ENCODE measurements around the gene TNRC6C. TPM values are rescaled to one million over a fixed set of nuclear protein-coding genes. Genes with fewer than 3 reads are reported as not detected.
"Not testable (repeated sequence)": the region's sequence is repeated elsewhere in the genome, so short reads cannot be mapped to it uniquely, and the experiment has no call there.

TNRC6C gene
- total RNA-seq, 2 experiments from 2014 or later, result 50.7 to 57.3 TPM

- Histone ChIP-seq H3K4me3 (ENCODE audit: low read length) (no peak overlapping the region), H3K4me1 (ENCODE audit: insufficient read depth, low read length) (peaks cover 98% of the 10 kb centered on the region), H3K27ac (ENCODE audit: low read depth in 1 of 2, low read length in 2 of 2) (peak overlapping the region; percentile 47 to 55), H3K27me3 (ENCODE audit: control insufficient read depth in 1 of 2, insufficient read depth in 2 of 2, low read length in 2 of 2) (no peaks in the 10 kb centered on the region), H3K36me3 (ENCODE audit: insufficient read depth, low read length) (peaks cover 85% of the 10 kb centered on the region), H3K9me3 (ENCODE audit: control insufficient read depth in 1 of 2, insufficient read depth in 1 of 2, low read length in 2 of 2) (no peaks in the 10 kb centered on the region)
- Mint-ChIP-seq H3K36me3 (ENCODE audit: low read depth) (peaks cover 82% of the 10 kb centered on the region), H3K27ac (peak overlapping the region; percentile 81), H3K27me3 (no peaks in the 10 kb centered on the region), H3K9me3 (no peaks in the 10 kb centered on the region), H3K4me1 (ENCODE audit: low read depth) (peaks cover 84% of the 10 kb centered on the region), H3K4me3 (peak overlapping the region; percentile 42)
- ChIA-PET CTCF (interaction anchor here (0.6 to 7.4 kb wide), 8 partner anchors 11 to 255 kb away, joined by 3 to 49 read pairs (median 4); no protein-coding TSS in a partner anchor), POLR2A (interaction anchor here (0.6 to 16.9 kb wide), 5 partner anchors 13 to 46 kb away, joined by 3 to 766 read pairs (median 32); partner anchors contain the start of genes TMC6 and TMC8)
- no peak for ATAC-seq (ENCODE audit: poor library complexity)
- no peak for TF ChIP-seq CTCF (IDR thresholded peaks at IDR 0.05)
- intact Hi-C loops (cut with DNase I, micrococcal nuclease), result loop anchor here in 1 of 2 experiments (10.0 kb wide), 1 partner anchor 694 kb away; no protein-coding TSS in a partner anchor
- peak in 1 of 14 experiments; percentile 50 for DNase-seq
Measured at GRCh38 chr17:78138204-78139060, 179.9 kb downstream of the TNRC6C start.

GRCh38 chr17:78139861-78140168 is 181.3 kb downstream of the TNRC6C start:
- Histone ChIP-seq H3K4me1 (ENCODE audit: insufficient read depth, low read length) (peaks cover 96% of the 10 kb centered on the region), H3K27ac (ENCODE audit: low read depth in 1 of 2, low read length in 2 of 2) (peak overlapping the region in 1 of 2 donors; percentile 38), H3K36me3 (ENCODE audit: insufficient read depth, low read length) (peaks cover 71% of the 10 kb centered on the region)
- CTCF ChIA-PET, result interaction anchor here (0.6 to 7.4 kb wide), 3 partner anchors 27 to 726 kb away, joined by 3 to 49 read pairs (median 8); no protein-coding TSS in a partner anchor
- H3K27ac Mint-ChIP-seq, result peak overlapping the region; percentile 91
- not testable (repeated sequence) for H3K9me3 Mint-ChIP-seq; H3K9me3 ChIP-seq (ENCODE audit: control insufficient read depth in 1 of 2, insufficient read depth in 1 of 2, low read length in 2 of 2); DNase-seq; H3K4me3 ChIP-seq (ENCODE audit: low read length); ATAC-seq (ENCODE audit: poor library complexity); H3K27me3 Mint-ChIP-seq; H3K27me3 ChIP-seq (ENCODE audit: control insufficient read depth in 1 of 2, insufficient read depth in 2 of 2, low read length in 2 of 2)
- H3K4me1 Mint-ChIP-seq (ENCODE audit: low read depth), result peaks cover 76% of the 10 kb centered on the region
- peak overlapping the region; percentile 77 for H3K4me3 Mint-ChIP-seq
- intact Hi-C loops (cut with DNase I, micrococcal nuclease), result loop anchor here (1.0 to 10.0 kb wide), 4 partner anchors 28 to 695 kb away; partner anchors contain the start of genes SYNGR2 (in 2 of the 2), AFMID (in 1 of the 2) and TK1 (in 1 of the 2)
- peaks cover 68% of the 10 kb centered on the region for H3K36me3 Mint-ChIP-seq (ENCODE audit: low read depth)
- POLR2A ChIA-PET, result interaction anchor here (0.6 to 16.9 kb wide), 8 partner anchors 15 to 216 kb away, joined by 3 to 766 read pairs (median 4); partner anchors contain the start of genes TMC6, TMC8 and TNRC6C

- Histone ChIP-seq H3K9me3 (ENCODE audit: control insufficient read depth in 1 of 2, insufficient read depth in 1 of 2, low read length in 2 of 2) (no peaks in the 10 kb centered on the region), H3K4me3 (ENCODE audit: low read length) (no peak overlapping the region), H3K36me3 (ENCODE audit: insufficient read depth, low read length) (peaks cover 65% of the 10 kb centered on the region), H3K27ac (ENCODE audit: low read depth in 1 of 2, low read length in 2 of 2) (peak overlapping the region in 1 of 2 donors; percentile 38), H3K4me1 (ENCODE audit: insufficient read depth, low read length) (peaks cover 95% of the 10 kb centered on the region), H3K27me3 (ENCODE audit: control insufficient read depth in 1 of 2, insufficient read depth in 2 of 2, low read length in 2 of 2) (no peaks in the 10 kb centered on the region)
- Mint-ChIP-seq H3K4me3 (peak overlapping the region; percentile 77), H3K27me3 (no peaks in the 10 kb centered on the region), H3K27ac (peak overlapping the region; percentile 91), H3K9me3 (no peaks in the 10 kb centered on the region), H3K4me1 (ENCODE audit: low read depth) (peaks cover 72% of the 10 kb centered on the region), H3K36me3 (ENCODE audit: low read depth) (peaks cover 62% of the 10 kb centered on the region)
- peak; percentile 85 for ATAC-seq (ENCODE audit: poor library complexity)
- intact Hi-C loops (cut with DNase I, micrococcal nuclease), result loop anchor here (1.0 to 5.0 kb wide), 3 partner anchors 28 to 47 kb away; partner anchors contain the start of genes SYNGR2 (in 2 of the 2), AFMID (in 1 of the 2) and TK1 (in 1 of the 2)
- TF ChIP-seq CTCF (IDR thresholded peaks at IDR 0.05), result no peak
- POLR2A ChIA-PET, result interaction anchor here (0.6 to 16.9 kb wide), 10 partner anchors 15 to 216 kb away, joined by 3 to 766 read pairs (median 4); partner anchors contain the start of genes TMC6, TMC8 and TNRC6C
- CTCF ChIA-PET, result interaction anchor here (0.6 to 7.4 kb wide), 5 partner anchors 28 to 220 kb away, joined by 3 to 49 read pairs (median 5); no protein-coding TSS in a partner anchor
- DNase-seq, result peak; percentile 84 to 97 (median 92)
Measured at GRCh38 chr17:78140169-78141051, 181.9 kb downstream of the TNRC6C start.

Data from CD4-positive, alpha-beta T cell (primary cell).